ENCODE data around the gene PRKCE.

Gene PRKCE

DNA sequence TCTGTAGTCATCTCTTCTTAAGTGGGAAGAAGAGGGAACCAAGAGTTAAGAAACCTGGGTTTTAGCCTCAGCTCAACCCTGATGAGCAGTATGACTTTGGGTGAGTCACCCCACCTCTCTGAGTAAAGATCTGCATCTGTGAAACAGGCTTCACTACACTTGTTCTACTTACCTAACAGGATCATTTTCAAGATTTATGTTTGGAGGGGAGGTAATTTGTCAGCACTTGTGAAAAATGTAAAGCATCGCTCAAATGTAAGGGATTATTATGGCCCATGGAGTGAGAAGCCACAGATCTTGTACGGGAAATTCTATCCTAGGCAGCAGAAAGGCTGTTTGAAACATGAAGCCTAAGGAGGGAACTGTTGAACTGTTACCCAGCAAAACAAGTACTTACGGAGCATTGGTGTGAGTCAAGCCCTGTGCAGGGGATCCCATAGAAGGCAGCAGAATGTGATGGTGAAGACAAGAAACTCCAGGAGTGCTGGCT is 160.6 kb downstream of the PRKCE start:
- TF ChIP-seq, protein P1, sequence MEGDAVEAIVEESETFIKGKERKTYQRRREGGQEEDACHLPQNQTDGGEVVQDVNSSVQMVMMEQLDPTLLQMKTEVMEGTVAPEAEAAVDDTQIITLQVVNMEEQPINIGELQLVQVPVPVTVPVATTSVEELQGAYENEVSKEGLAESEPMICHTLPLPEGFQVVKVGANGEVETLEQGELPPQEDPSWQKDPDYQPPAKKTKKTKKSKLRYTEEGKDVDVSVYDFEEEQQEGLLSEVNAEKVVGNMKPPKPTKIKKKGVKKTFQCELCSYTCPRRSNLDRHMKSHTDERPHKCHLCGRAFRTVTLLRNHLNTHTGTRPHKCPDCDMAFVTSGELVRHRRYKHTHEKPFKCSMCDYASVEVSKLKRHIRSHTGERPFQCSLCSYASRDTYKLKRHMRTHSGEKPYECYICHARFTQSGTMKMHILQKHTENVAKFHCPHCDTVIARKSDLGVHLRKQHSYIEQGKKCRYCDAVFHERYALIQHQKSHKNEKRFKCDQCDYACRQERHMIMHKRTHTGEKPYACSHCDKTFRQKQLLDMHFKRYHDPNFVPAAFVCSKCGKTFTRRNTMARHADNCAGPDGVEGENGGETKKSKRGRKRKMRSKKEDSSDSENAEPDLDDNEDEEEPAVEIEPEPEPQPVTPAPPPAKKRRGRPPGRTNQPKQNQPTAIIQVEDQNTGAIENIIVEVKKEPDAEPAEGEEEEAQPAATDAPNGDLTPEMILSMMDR (IDR thresholded peaks at IDR 0.05; ENCODE audit: extremely low read depth, missing control alignments), result no peak
- DNase-seq (ENCODE audit: low spot score), result no peak

- TF ChIP-seq, protein P1 (IDR thresholded peaks at IDR 0.05; ENCODE audit: extremely low read depth, missing control alignments), result no peak
Observed at GRCh38 chr2:45813003-45813941, 161.8 kb downstream of the PRKCE start.

GRCh38 chr2:45814488-45814887 is 163.0 kb downstream of the PRKCE start:
- no peak for DNase-seq (ENCODE audit: low spot score)
- TF ChIP-seq, protein P1 (IDR thresholded peaks at IDR 0.05; ENCODE audit: extremely low read depth, missing control alignments), result no peak

More at GRCh38 chr2:45813003-45813941, 161.8 kb downstream of the PRKCE start:
- no peak for DNase-seq (ENCODE audit: low spot score)

DNA sequence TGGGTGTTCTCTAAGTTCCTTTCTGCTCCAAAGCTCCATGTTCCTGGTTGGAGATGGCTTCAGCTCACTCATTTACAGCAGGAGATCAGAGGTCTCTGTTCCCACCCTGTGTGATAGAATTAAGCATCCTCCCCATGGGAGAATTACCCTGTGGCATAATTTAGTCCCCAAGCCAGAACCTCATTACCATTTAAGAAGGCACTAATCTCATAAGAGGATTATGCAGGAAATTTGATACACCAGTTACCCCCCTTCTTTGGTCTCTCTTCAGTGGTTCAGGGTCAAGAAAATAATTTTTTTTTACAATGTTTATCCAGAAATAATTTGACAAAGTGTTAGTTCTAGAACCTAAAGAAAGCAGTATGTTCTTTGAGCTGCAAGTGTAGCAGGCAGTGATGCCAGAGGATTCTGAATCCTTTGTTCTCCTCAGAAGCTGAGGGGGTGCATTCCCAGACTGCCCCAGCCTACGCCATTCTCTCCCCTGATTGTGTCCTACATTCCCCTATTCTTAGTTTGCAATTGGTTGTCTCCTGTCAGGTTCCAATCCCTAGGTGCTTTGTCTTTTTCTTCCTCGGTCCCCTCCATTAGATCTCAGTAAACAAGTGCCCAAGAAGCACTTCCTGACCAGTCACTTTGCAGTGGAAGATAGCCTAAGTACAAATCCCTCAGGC is 163.6 kb downstream of the PRKCE start:
- TF ChIP-seq, protein P1 (IDR thresholded peaks at IDR 0.05; ENCODE audit: extremely low read depth, missing control alignments), result no peak
- no peak for DNase-seq (ENCODE audit: low spot score)

DNA sequence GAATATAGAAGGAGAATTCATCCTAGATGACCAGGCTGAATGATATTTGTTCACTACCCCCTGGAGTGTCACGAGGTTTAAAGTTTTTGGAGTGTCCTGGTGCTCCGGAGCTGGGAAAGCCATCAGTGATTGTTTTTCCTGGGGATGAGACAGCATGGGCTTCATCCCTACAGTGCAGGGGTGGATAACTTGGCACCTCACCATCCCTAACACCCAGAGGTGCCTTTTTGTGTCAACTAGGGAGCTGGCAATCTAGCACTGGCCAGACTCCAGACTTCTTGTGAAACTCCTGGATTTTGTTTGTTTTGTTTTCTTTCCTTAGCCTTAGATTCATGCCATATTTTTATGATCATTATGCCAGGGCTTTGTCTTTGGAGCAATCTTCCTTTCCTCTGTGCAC is 164.8 kb downstream of the PRKCE start:
- no peak for DNase-seq (ENCODE audit: low spot score)
- TF ChIP-seq, protein P1 (IDR thresholded peaks at IDR 0.05; ENCODE audit: extremely low read depth, missing control alignments), result no peak

DNA sequence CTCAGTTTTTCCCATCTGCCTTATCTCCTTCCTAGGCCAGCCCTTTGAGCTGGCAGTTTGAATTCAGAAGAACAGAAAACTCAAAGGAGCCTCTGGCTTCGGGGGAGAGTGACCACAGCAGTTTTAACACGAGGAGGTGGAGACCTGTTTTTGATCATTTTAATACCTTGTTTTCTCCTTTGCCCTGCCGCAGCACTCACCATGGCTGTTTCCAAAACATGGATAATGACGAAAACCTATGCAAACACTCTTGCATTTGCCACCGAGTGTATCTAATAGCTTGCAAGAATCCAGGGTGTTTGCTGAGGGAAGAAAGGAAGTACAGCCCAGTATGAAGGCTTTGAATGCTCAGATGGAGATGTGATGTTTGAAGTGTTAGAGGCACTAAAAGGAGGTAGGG is 167.1 kb downstream of the PRKCE start:
- TF ChIP-seq, protein P1 (IDR thresholded peaks at IDR 0.05; ENCODE audit: extremely low read depth, missing control alignments), result no peak
- DNase-seq (ENCODE audit: low spot score), result no peak

DNA sequence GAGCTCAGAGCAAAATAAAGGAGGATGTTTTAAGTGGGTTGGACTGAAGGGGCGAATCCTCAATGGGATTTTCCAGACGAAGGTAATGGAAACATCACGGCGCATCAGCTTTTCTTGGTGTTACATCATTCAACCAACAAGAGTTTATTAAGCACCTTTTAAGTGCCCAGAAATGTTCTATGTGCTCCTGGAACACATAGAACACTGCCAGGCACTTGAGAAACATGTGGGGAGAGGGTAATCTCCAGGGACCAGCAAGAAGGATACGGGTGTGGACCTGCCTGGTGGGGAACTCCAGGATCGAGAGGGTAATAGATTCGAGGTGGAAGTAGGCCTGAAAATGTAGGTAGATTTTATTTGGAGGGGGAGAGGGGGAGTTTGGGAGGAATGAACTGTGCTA is 168.6 kb downstream of the PRKCE start:
- TF ChIP-seq, protein P1 (IDR thresholded peaks at IDR 0.05; ENCODE audit: extremely low read depth, missing control alignments), result no peak
- no peak for DNase-seq (ENCODE audit: low spot score)

All from GM20000 (cell line).